ENCODE data around the gene ZNF543.
"Not testable (repeated sequence)": the region's sequence is repeated elsewhere in the genome, so short reads cannot be mapped to it uniquely, and the experiment has no call there.

The ZNF543 gene

DNA sequence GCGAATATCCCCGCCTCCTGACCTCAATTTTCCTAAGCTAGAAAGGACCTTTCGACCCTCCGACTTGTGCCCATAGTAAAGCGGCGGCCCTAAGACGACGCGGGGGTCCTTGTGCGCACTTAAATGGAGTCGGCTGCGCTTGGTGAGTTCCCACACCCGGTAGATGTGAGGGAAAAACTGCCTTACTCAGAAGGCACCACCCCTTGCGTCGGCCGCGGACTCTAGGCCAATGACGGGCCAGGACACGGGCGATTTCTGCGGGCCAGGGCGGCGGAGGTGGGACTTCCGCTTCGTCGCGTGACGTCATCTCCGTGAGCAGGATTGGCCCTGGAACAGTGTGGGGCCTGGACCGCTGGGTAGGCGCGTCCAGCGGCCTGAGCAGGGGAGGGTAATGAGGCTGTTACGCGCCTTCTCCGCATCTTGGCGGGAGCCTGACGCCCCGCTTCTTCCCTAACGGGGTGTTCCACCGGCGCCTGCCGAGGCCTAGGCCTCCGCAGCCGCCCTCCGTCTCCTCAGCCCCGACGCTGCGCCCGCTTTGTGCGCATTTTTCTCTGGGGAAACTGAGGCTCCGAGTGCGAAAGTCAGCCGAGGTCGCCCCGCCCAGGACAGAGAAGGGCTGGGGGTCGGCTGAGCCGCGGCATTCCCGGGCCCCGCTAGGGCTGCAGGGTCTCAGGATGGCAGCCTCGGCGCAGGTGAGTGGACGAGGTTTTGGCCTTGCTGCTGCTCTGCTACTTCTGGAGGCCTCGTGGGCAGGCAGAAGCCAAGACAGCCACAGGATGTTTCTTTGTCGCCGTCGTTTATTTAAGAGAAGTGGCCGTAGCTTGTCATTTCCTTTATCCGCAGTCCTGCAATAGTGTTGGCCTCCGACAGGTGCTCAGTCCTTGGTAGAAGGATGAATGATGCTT, at the start of gene ZNF543:
Gene ZNF543, plus strand, starts transcription at position 293 of the 905 bp plus-strand sequence. Its CDS starts 382 bp downstream, at position 675.
- DNase-seq (ENCODE audit: low read depth in 2 of 2) = peak; percentile 82 to 84

DNA sequence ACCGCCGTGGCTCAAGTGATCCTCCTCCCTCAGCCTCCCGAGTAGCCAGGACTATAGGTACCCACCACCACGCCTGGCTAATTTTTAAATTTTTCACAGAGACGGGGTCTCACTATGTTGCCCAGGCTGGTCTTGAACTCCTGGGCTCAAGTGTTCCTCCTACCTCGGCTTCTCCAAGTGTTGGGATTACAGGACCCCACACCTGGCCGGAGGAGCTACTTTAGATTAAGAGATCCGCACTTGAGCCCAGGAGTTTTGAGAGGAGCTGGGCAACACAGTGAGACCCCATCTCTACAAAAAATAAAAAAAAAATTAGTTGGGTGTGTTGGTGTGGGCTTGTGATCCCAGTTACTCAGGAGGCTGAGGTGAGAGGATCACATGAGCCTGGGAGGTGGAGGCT, 49.0 kb upstream of the ZNF543 start:
- DNase-seq (ENCODE audit: low read depth in 2 of 2) = no peak

DNA sequence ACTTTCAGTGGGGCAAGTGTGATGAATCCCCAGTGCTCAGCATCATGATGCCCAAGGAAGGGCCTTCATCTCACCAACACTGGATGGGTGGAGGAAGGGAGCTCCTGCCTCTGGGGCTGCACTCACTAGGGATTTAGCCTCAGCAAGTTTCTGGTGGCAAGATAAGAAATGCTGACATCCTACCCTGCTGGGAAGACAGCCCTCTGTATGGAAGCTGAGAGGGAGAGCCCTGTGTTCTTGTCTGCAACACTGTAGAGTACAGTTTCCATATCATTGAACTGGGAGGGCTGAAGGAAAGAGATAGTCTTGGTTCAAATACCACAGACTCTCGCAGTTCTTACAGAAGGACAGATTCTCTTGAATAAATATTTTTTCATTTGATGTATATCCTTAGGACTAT, 47.3 kb upstream of the ZNF543 start:
- DNase-seq (ENCODE audit: low read depth in 2 of 2) = no peak

DNA sequence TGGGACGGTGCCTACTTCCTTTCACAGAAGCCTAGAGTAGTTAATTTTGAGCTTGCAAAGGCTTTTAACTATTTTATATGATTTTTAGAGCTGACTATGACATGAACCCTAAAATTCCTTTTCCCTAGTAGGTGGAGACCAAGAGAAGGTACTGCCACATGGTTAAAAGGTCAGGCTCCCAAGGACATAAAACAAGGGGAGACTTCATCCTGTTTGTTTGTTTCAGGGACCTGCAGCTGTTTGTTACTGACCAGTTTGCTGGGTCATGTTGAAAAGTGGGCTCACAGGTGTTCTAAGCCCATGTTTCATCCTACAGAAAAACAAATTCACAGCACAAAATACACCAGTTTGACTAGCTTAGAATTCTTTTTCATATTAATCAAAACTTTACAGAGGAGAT, 43.8 kb upstream of the ZNF543 start:
- no peak for DNase-seq (ENCODE audit: low read depth in 2 of 2)

DNA sequence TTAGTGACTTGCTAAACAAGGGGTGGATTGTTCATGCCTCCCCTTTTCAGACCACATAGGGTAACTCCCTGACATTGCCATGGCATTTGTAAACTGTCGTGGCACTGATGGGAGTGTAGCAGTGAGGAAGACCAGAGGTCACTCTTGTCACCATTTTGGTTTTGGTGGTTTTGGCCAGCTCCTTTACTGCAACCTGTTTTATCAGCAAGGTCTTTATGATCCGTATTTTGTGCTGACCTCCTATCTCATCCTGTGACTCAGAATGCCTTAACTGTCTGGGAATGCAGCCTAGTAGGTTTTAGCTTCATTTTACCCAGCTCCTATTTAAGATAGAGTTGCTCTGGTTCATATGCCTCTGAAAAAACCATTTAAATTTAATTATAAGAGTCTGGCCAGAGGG, 41.8 kb upstream of the ZNF543 start:
- not testable (repeated sequence) for DNase-seq (ENCODE audit: low read depth in 2 of 2)

DNA sequence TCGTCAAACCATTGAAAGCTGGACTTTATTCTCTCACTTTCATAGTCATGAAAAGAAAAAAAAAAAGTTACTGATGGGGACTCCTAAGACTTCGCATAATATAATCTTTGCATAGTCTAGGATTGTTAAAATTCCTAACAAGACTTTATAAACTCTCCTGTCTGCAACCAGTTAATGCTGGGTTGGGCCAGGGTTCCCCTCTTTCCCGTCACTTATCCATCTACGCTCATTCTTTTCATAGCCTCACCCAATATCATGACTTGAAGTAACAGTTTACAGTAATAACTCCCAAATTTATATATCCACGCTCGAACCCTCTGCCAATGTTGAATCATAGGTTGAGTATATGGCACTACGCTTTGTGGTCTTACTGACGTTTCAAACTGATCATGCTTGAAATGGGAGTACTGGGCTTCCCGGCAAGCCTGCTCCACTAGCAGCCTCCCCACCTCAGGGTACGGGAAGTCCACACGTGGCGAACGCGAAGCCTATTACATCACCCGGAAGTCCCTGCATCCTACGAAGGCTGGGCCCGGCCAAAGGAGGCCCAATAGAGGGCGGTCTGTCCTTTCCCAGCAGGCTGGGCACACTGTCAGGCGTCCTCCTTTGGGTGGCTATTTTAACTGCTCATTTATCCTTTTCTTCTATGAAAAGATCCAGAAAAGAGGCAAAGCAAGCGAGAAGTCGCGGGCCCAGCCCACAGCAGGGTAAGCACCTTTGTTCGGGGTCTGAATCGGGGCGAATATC, 40.7 kb upstream of the ZNF543 start:
- DNase-seq (ENCODE audit: low read depth in 2 of 2) = peak; percentile 58 to 66

DNA sequence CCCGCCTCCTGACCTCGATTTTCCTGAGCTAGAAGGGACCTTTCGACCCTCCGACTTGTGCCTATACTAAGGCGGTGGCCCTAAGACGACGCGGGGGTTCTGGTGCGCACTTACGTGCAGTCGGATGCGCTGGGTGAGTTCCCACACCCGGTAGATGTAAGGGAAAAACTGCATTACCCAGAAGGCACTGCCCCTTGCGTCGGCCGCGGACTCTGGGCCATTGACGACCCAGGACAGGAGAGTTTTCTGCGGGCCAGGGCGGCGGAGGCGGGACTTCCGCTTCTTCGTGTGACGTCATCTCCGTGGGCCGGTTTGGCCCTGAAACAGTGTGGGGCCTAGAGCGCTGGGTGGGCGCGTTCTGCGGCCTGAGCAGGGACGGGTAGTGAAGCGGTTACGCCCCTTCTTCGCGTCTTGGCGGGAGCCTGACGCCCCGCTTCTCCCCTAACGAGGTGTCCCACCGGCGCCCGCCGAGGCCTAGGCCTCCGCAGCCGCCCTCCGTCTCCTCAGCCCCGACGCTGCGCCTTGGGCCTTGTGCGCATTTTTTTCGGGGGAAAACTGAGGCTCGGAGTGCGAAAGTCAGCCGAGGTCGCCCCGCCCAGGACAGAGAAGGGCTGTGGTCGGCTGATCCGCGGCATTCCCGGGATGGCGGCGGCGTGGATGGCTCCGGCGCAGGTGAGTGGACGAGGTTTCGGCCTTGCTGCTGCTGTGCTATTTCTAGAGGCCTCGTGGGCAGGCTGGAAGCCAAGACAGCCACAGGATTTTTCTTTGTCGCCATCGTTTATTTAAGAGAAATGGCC, 39.9 kb upstream of the ZNF543 start, which contains the start of gene ZNF460:
Gene ZNF460, plus strand, starts transcription at position 321 of the 797 bp plus-strand sequence. Its CDS starts 322 bp downstream, at position 643.
- DNase-seq (ENCODE audit: low read depth in 2 of 2) = peak; percentile 89 to 95

DNA sequence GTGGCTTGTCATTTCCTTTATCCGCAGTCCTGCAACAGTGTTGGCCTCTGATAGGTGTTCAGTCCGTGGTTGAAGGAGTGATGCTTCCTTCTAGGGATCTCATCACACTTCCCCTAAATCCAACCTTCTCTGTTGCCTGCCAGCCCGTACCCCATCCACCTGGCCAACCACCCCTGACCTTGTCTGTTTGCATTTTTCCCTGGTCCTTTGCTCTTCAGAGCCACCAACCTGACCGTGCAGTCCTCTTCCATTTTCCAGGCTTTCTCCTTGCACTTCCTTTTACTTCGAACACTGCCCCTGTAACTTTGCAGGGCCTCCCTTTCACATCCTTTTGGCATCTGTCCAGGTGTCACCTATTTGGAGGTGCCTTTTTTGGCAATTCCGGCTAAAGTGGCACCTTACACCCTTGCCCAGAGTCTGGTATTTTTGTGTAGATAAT, 39.3 kb upstream of the ZNF543 start:
- DNase-seq (ENCODE audit: low read depth in 2 of 2) = no peak

DNA sequence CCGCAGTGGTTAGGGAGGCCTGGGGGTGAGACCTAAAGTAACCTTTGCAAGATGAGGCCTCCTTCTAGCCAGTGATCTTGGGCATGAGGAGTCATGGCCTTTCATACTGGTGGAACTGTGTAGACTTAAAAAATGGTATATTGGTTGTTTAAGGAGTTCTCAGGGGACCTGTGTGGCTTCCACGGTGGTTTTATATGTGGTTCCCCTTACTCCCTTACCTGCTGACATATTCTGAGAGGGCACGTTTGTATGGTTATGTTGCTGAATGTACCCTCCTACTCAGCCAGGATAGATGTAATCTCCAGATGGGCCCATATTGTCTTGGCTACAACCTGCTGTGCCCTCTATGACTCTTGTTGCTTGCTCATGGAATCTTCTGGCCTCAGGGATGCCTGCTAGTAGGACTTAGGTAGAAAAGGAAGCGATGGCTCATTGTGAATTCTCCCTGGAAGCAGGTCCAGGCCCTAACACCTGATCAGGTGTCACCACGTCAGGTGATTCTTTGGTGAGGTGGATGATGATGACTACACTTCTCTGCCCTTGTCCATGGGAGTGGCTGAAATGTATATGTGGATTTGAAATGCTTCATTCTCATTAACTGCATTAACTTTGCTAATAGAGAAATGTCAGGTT, 38.1 kb upstream of the ZNF543 start:
- DNase-seq (ENCODE audit: low read depth in 2 of 2) = no peak

DNA sequence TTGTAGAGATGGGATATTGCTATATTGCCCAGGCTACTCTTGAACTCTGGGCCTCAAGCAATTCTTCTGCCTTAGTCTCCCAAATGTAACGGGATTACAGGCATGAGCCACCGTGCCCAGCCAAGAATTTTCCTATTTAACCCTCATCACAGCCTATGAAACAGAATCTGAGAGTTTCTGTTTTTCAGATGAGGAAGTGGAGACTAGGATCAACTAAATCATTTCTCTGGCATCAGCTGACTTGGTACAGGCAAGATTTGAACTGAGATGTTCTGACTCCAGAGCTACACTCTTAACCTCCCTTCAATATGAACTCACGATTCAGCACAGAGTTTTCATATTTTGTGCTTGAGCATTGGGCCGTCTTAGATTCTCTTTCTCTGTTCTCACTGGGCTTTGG, 31.9 kb upstream of the ZNF543 start:
- DNase-seq (ENCODE audit: low read depth in 2 of 2) = no peak

DNA sequence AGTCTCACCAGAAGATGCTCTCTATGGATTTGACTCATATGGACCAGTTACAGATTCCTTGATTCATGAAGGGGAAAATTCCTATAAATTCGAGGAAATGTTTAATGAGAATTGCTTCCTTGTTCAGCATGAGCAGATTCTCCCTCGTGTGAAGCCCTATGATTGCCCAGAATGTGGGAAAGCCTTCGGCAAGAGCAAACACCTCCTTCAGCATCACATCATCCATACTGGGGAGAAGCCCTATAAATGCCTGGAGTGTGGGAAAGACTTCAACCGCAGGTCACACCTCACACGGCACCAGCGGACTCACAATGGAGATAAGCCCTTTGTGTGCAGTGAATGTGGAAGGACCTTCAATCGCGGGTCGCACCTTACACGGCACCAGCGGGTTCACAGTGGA, 29.3 kb upstream of the ZNF543 start:
- no peak for DNase-seq (ENCODE audit: low read depth in 2 of 2)

DNA sequence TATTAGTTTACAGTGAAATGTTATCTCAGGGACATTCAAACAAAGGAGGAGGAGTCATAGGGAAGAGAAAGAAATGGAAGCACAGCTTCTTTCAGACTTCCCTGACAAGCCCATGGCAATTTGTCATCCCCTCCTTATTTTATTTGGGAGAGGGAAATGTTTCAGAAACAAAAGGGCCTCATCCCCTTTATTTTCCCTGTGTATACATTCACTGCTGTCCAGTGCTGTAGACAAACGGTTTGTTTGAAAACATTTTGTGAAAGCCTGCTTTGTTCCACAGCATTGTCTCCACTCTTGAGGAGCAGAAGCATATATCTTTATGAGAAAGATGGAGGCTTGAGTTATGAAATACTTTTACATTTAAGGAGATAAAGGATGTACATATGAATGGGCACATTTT, 27.7 kb upstream of the ZNF543 start:
- DNase-seq (ENCODE audit: low read depth in 2 of 2) = no peak

DNA sequence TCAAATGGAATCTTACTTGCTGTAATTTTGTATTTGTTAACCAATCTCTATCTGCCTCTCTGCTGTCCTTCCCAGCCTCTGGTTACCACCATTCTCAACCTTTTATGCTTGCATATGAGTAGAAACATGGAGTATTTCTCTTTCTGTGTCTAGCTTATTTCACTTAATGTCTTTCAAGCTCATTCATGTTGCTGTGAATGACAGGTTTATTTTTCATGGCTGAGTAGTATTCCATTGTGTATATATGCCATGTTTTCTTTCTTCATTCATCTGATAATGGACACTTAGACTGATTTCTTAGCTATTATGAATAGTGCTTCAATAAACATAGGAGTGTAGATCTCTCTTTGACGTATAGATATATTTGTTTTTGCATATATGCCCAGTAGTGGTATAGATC, 26.6 kb upstream of the ZNF543 start:
- DNase-seq (ENCODE audit: low read depth in 2 of 2) = no peak

DNA sequence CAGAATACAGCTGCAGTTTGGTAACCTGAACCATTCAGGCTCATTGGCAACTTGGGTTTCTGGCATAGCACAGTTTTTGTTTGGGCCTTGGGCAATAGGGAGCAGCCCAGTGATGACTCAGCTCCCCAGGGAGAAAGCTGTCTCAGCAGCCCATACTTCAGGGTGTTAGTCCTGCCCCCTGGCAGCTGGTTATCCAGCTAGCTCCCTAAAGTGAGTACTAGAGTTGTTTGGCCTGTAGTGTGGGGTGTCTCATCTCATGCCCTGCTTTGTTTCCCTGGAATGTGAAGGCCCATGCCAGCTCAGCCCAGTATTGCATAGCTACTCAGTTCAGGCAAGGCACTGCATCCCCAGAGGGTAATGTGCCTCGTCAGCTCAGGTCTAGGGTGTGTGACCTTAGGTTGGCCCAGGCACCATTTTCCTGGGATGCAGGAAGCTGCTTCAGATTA, 18.2 kb upstream of the ZNF543 start:
- DNase-seq (ENCODE audit: low read depth in 2 of 2) = no peak

DNA sequence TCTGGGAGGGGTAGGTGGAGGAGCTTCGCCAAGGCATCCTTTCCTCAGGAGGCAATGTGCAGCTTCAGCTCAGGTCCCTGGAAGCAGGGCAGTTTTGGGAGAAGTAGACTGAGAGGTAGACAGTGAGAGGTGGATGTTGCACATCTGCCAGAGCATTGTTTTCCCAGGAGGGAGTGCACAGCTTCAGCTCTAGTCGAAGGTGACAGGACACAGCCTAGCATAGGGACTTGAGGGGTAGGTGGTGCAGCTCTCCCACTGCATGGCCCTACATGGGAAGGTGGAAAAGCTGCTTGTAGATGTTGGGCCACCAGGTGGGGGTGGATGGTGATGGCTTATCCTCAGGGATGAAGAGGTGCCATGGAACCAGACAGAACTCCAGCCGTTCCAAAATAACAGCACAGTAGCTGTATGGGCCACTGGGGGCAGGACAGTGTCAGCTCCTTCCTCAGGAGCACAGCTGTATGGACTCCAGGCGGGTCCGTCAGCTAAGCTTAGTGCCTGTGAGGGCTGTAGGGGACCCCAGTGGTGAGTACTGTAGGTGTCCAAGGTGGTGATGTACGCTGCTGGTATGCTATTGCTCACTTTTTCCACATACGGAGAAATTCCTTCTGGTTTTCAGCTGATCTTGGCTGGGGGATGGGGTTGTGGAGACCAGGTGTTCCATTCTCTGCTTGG, 17.4 kb upstream of the ZNF543 start:
- no peak for DNase-seq (ENCODE audit: low read depth in 2 of 2)

DNA sequence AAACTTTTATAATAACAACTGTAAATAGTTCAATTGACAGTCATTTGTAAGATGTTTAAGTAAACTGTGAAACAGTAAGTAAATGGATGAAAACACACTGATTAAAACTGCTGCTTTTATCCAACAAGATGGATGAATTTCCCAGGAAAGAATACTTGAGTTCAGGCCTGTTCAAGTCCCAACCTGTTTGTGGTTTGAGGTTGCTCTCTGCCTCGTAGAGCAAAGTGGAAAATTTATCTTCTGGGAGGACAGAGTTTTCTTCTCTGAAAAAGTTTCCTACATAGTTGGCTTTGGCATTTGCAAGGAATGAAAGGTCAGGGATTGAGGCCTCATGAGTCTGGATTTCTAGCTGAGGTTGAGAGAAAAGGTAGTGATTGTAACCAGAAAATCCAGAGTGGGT, 15.2 kb upstream of the ZNF543 start:
- DNase-seq (ENCODE audit: low read depth in 2 of 2) = no peak

DNA sequence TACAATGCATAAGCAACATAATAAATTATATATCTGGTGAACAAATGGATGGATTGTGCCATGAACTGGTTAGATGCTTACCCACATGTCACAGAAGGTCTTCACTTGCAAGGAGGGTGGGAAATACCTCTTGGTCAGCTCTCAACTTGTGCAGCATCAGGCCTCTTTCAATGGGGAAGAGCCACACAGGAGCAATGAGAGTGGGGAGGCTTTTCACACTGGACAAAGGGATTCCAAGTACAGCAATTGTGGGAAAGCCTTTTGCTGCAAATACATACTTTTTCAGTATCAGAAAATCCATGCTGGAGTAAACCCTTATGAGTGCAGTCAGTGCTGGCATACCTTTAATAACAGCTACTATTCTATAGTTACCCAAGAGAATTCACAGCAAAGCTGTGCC, 11.8 kb upstream of the ZNF543 start:
- DNase-seq (ENCODE audit: low read depth in 2 of 2) = no peak

DNA sequence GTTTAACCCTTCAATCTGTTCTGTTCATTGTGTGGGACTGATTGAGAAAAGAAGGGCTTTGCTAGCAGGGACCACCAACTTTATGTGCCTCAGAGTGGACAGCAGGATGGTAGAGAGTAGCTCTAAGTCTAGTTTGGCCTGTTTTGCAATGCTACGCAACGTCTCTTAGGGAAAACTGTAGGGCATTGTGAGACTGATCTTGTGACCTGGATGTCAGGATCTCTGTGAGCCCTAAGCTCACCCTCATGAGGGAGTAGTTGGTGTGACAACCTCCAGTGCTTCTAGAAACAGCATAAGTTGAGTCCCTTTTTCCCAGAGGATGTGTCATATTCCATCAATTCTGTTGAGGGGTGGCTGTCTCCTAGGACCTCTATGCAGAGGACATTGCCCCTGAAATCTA, 9.5 kb upstream of the ZNF543 start:
- DNase-seq (ENCODE audit: low read depth in 2 of 2) = no peak

DNA sequence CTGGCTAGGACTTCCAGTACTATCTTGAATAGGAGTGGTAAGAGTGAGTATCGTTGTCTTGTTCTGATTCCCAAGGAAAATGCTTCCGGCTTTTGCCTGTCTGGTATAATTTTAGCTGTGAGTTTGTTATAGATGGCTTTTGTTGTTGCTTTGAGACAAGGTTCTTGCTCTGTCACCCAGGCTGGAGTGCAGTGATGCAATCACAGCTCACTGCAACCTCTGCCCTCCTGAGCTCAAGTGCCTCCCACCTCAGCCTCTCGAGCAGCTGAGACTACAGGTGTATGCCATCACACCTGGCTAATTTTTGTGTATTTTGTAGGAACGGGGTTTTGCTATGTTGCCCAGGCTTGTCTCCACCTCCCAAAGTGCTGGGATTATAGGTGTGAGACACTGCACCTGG, 6.1 kb upstream of the ZNF543 start:
- DNase-seq (ENCODE audit: low read depth in 2 of 2) = no peak

DNA sequence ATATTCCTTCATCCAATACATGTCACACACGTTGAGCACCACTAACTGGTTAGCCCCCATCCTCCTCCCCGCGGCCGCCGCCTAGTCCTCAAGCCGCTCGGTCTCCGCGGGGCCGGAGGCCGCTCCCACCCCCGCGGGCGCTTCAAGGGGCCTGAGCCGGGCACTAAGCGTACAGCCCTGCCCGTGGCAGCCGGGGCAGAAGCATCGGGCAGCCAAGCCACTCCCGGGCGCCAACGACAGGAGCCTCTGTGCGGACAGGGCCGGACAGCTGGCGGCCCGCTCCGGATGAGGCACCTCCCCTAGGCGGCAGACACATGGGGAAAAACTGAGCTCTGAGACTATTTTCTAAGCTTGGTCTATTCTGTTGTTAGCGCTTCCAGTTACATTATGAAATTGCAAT, 2.8 kb upstream of the ZNF543 start:
- no peak for DNase-seq (ENCODE audit: low read depth in 2 of 2)

DNA sequence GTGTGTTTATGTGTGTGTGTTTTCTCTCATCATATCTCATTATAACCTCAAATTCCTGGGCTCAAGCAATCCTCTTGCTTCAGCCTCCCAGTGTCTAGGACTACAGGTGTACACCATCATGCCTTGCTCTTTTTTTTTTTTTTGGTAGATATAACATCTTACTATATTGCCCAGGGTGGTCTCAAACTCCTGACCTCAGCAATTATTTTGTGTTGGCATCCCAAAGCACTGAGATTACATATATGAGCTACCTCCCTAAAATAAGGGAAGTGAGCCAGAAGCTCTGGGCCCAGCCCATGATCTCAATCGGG, 448 bp upstream of the ZNF543 start:
- no peak for DNase-seq (ENCODE audit: low read depth in 2 of 2)

Data from activated CD4-positive, alpha-beta T cell treated with anti-CD3 and anti-CD28 coated beads for 24 hours (primary cell).